Lung (tissue), 12 donors: ENCODE results near the gene PRKG1. TPM values are rescaled to one million over a fixed set of nuclear protein-coding genes. Genes with fewer than 3 reads are reported as not detected.

Experiments
- ATAC-seq: fragments of 200-7000 bp; cut with Tn5 transposase; one replicate; pipeline ENCODE4 v1.9.1; 2020; ENCODE audit warnings: moderate number of reproducible peaks; ENCODE audit not compliant: insufficient read depth, low FRiP score
- DNase-seq, 3 donors: peaks; one replicate each; pipeline ENCODE4 v3.0.0-alpha.2; 2013 to 2017
- H3K27ac ChIP-seq, 2 donors: one replicate each; pipeline ENCODE4 v1.5.1; 2013; ENCODE audit warnings: mild to moderate bottlenecking in 2 of 2, moderate library complexity in 2 of 2, control low read depth in 1 of 2, inconsistent platforms in 1 of 2, low read depth in 1 of 2, low read length in 1 of 2
- H3K27me3 ChIP-seq, 3 donors: one replicate each; pipeline ENCODE4 v1.5.1; 2013; ENCODE audit warnings: low read length in 2 of 3; ENCODE audit not compliant: control insufficient read depth in 3 of 3, insufficient read depth in 3 of 3
- H3K36me3 ChIP-seq, 4 donors: one replicate each; pipeline ENCODE4 v1.5.1; 2013; ENCODE audit warnings: low read length in 4 of 4, mild to moderate bottlenecking in 1 of 4, moderate library complexity in 1 of 4; ENCODE audit not compliant: control insufficient read depth in 4 of 4, insufficient read depth in 4 of 4
- H3K4me1 ChIP-seq, 5 donors: one replicate each; pipeline ENCODE4 v1.5.1; 2013; ENCODE audit warnings: low read length in 5 of 5, mild to moderate bottlenecking in 2 of 5, moderate library complexity in 1 of 5; ENCODE audit not compliant: control insufficient read depth in 5 of 5, insufficient read depth in 5 of 5
- H3K4me3 ChIP-seq: one replicate; pipeline ENCODE4 v1.5.1; 2013; ENCODE audit warnings: mild to moderate bottlenecking, control low read depth, moderate library complexity
- H3K9ac ChIP-seq, 2 donors: one replicate each; pipeline ENCODE4 v1.5.1; 2013; ENCODE audit warnings: low read length in 2 of 2, control low read depth in 1 of 2; ENCODE audit not compliant: insufficient read depth in 1 of 2
- H3K9me3 ChIP-seq, 4 donors: one replicate each; pipeline ENCODE4 v1.5.1; 2013; ENCODE audit warnings: low read length in 3 of 4, mild to moderate bottlenecking in 1 of 4, moderate library complexity in 1 of 4; ENCODE audit not compliant: control insufficient read depth in 4 of 4, insufficient read depth in 3 of 4
- WGBS, 2 donors: extraction: QIAGEN DNeasy Blood & Tissue Kit; methylation state at CpG; one replicate each; pipeline ENCODE4 v1.1.7; 2013; 5-methylcytosine and 5-hydroxymethylcytosine counted together
- polyA plus RNA-seq, 2 donors: library from polyadenylated mRNA; stranded (reverse); fragments of 200-250 nt; gene quantifications; one replicate each; pipeline ENCODE4 v1.2.1, GENCODE V29; 2013
- total RNA-seq, 2 donors: library from RNA; depleted of rRNA in 1 of 2; stranded (reverse); fragments of >200 nt in 1 of 2; gene quantifications; one replicate each; pipeline ENCODE4 v1.2.1, GENCODE V29; 2014 to 2021
- TF ChIP-seq, protein P1 (sequence below): IDR thresholded peaks from 2 replicates; pipeline ENCODE4 v1.5.1; 2012; ENCODE audit warnings: mild to moderate bottlenecking; ENCODE audit errors: control extremely low read depth, extremely low read depth
- donor health status: control.
- donor health status: control.
- donor health status: Bipolar disorder and iron deficiency.
- donor health status: healthy.
- donor health status: DM: yes; HTN: yes; CAD: no.

Gene PRKG1
- total and polyA plus RNA-seq, 4 donors: 2.1 to 50.8 (median 15.1) TPM

- Histone ChIP-seq H3K4me3 (no peak overlapping the region), H3K27me3 (no peaks in the 10 kb centered on the region), H3K4me1 (peaks cover 0 to 19% (median 0%) of the 10 kb centered on the region in 5 donors), H3K36me3 (no peaks in the 10 kb centered on the region), H3K9me3 (no peaks in the 10 kb centered on the region), H3K27ac (no peak overlapping the region), H3K9ac (no peak overlapping the region)
- 43 to 52% methylated on average over 4 of the region's 4 CpGs for WGBS, 2 donors
- DNase-seq (peak; percentile 38 to 78 (median 63)), ATAC-seq (no peak)
- TF ChIP-seq, protein P1, sequence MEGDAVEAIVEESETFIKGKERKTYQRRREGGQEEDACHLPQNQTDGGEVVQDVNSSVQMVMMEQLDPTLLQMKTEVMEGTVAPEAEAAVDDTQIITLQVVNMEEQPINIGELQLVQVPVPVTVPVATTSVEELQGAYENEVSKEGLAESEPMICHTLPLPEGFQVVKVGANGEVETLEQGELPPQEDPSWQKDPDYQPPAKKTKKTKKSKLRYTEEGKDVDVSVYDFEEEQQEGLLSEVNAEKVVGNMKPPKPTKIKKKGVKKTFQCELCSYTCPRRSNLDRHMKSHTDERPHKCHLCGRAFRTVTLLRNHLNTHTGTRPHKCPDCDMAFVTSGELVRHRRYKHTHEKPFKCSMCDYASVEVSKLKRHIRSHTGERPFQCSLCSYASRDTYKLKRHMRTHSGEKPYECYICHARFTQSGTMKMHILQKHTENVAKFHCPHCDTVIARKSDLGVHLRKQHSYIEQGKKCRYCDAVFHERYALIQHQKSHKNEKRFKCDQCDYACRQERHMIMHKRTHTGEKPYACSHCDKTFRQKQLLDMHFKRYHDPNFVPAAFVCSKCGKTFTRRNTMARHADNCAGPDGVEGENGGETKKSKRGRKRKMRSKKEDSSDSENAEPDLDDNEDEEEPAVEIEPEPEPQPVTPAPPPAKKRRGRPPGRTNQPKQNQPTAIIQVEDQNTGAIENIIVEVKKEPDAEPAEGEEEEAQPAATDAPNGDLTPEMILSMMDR: no peak
Observed at GRCh38 chr10:51244748-51245490, 170.6 kb downstream of the PRKG1 start.

DNA sequence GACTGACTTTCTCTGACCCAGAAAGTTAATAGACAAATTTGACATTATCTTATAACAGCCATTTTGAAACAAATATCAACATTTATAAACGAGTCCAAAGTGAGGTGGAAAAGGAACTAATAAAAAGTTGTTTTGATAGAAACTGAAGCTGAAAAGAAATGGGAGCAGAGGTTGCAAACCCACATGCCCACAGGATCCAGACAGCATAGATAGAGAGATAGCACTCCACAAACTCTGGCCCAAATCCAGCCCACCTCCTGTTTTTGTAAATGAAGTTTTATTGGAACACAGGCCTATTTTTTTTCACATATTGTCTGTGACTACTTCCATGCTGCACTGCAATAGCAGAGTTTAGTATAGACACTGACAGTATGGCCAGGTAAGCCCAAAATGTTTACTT is 171.9 kb downstream of the PRKG1 start:
- Histone ChIP-seq H3K36me3 (no peaks in the 10 kb centered on the region), H3K9ac (no peak overlapping the region), H3K27ac (no peak overlapping the region), H3K4me3 (no peak overlapping the region), H3K4me1 (peaks cover 0 to 25% (median 0%) of the 10 kb centered on the region in 5 donors), H3K27me3 (no peaks in the 10 kb centered on the region), H3K9me3 (no peaks in the 10 kb centered on the region)
- TF ChIP-seq, protein P1: no peak
- DNase-seq (peak in 1 of 3 donors; percentile 38), ATAC-seq (no peak)
- 13 to 26% methylated on average over 1 of the region's 1 CpG for WGBS, 2 donors

DNA sequence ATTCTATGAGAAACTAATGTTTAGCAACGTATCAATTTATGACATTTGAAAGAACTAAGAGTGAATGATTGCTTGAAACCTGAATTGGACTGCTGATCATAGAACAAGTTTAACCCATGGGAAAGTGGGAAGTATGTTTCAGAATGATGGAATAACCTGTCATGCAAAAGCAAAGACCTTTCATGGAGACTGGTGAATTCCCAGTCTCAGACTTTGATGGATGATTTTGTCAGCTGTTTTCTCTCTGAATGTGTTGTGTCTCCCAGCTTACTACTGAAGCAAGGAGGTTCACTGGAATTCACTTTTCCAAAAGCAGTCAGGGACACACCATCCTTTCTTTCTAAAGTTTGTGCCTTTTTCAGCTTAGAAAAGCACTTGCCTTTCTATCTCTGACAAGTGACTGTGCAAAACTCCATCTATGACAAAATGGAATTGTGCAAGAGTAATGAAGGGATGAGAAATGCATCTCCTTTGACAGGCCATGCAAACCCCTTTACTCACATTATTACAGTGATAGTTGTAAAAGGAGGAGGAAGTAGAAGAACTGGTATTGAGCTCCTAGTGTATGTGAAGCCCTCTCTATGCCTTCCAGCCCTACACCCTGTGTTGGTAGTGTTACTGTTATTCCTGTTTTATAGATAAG is 176.1 kb downstream of the PRKG1 start:
- H3K27me3 ChIP-seq: no peaks in the 10 kb centered on the region
- 74 to 82% methylated on average over 1 of the region's 1 CpG for WGBS, 2 donors
- no peak overlapping the region for H3K9ac ChIP-seq
- TF ChIP-seq, protein P1: no peak
- H3K36me3 ChIP-seq: no peaks in the 10 kb centered on the region
- DNase-seq (no peak), ATAC-seq (no peak)
- no peak overlapping the region for H3K4me3 ChIP-seq
- no peak overlapping the region for H3K27ac ChIP-seq
- no peaks in the 10 kb centered on the region for H3K9me3 ChIP-seq
- peaks cover 0 to 13% (median 0%) of the 10 kb centered on the region in 5 donors for H3K4me1 ChIP-seq
